ENCODE measurements around the gene GATA6.
"Not testable (repeated sequence)": the region's sequence is repeated elsewhere in the genome, so short reads cannot be mapped to it uniquely, and the experiment has no call there.

Gene GATA6

GRCh38 chr18:22191923-22192322 lies 22.5 kb downstream of the GATA6 start:
- no peaks in the 10 kb centered on the region for H3K27me3 ChIP-seq (ENCODE audit: control insufficient read depth, insufficient read depth, low read length, poor library complexity, severe bottlenecking)
- no peak overlapping the region for H3K4me3 ChIP-seq (ENCODE audit: insufficient read depth, low read depth, low read length)
- no peaks in the 10 kb centered on the region for H3K9me3 ChIP-seq (ENCODE audit: control insufficient read depth, low read length)
- 81 to 90% methylated on average over 4 of the region's 4 CpGs for WGBS, 2 experiments
- no peaks in the 10 kb centered on the region for H3K36me3 ChIP-seq (ENCODE audit: control insufficient read depth, insufficient read depth, low read length)
- H3K27ac ChIP-seq (ENCODE audit: insufficient read depth, low read depth, low read length, poor library complexity, severe bottlenecking), result no peak overlapping the region
- peaks cover 24% of the 10 kb centered on the region for H3K4me1 ChIP-seq (ENCODE audit: control insufficient read depth, insufficient read depth, low read length)

- peak overlapping the region; percentile 48 for H3K27ac ChIP-seq (ENCODE audit: insufficient read depth, low read depth, low read length, poor library complexity, severe bottlenecking)
- no peaks in the 10 kb centered on the region for H3K27me3 ChIP-seq (ENCODE audit: control insufficient read depth, insufficient read depth, low read length, poor library complexity, severe bottlenecking)
These were observed 24.1 kb downstream of the GATA6 start for GRCh38 chr18:22193466-22193865.

DNA sequence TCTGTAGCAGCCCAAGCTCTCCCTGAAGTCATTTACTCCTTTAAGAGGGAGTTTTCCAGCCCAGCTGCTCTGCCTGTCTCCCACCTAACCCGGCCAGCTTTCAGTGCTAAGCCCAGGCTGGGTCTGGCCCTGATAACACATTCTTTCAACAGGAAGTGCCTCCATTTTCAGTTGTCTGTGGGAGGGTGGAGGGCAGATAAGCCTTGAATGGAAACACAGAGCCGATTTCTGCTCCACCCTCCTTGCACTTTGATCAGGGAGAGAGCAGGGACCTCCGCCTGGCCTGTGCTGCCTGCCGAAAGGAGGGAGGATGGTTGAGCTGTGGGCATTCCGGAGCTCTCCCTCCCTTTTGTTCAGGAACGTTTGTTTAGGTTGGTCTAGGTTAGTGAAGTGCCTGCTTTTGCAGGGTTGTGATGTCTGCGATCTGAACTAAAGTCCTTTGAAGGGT lies 24.8 kb downstream of the GATA6 start:
- Histone ChIP-seq H3K27me3 (ENCODE audit: control insufficient read depth, insufficient read depth, low read length, poor library complexity, severe bottlenecking) (no peaks in the 10 kb centered on the region), H3K4me3 (ENCODE audit: insufficient read depth, low read depth, low read length) (no peak overlapping the region), H3K27ac (ENCODE audit: insufficient read depth, low read depth, low read length, poor library complexity, severe bottlenecking) (no peak overlapping the region), H3K9me3 (ENCODE audit: control insufficient read depth, low read length) (no peaks in the 10 kb centered on the region), H3K36me3 (ENCODE audit: control insufficient read depth, insufficient read depth, low read length) (no peaks in the 10 kb centered on the region), H3K4me1 (ENCODE audit: control insufficient read depth, insufficient read depth, low read length) (peaks cover 24% of the 10 kb centered on the region)
- WGBS, 2 experiments, result 54 to 55% methylated on average over 6 to 7 of the region's 7 CpGs

More at GRCh38 chr18:22193466-22193865, 24.1 kb downstream of the GATA6 start:
- Histone ChIP-seq H3K9me3 (ENCODE audit: control insufficient read depth, low read length) (no peaks in the 10 kb centered on the region), H3K4me3 (ENCODE audit: insufficient read depth, low read depth, low read length) (no peak overlapping the region), H3K36me3 (ENCODE audit: control insufficient read depth, insufficient read depth, low read length) (no peaks in the 10 kb centered on the region), H3K4me1 (ENCODE audit: control insufficient read depth, insufficient read depth, low read length) (peaks cover 24% of the 10 kb centered on the region)
- 45 to 50% methylated on average over 9 of the region's 9 CpGs for WGBS, 2 experiments

DNA sequence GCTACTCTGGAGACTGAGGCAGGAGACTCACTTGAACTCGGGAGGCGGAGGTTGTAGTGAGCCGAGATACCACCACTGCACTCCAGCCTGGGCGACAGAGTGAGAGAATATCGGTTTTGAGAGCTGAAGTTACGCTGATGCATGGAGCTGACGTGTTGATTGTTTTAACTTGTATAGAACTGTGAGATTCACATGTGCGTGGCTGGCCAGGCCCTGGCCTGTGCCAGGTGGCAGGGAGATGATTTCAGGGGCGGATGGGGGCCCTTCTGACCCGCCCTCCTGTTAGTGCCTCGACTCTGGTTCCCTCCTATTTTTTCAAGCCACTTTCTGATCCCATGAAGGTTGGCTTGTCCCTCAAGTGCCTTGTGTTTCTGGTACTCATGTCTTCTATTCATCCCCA lies 25.7 kb downstream of the GATA6 start:
- peaks cover 24% of the 10 kb centered on the region for H3K4me1 ChIP-seq (ENCODE audit: control insufficient read depth, insufficient read depth, low read length)
- WGBS, 2 experiments, result 94% methylated on average over 11 of the region's 11 CpGs
- H3K27me3 ChIP-seq (ENCODE audit: control insufficient read depth, insufficient read depth, low read length, poor library complexity, severe bottlenecking), result no peaks in the 10 kb centered on the region
- H3K9me3 ChIP-seq (ENCODE audit: control insufficient read depth, low read length), result no peaks in the 10 kb centered on the region
- no peaks in the 10 kb centered on the region for H3K36me3 ChIP-seq (ENCODE audit: control insufficient read depth, insufficient read depth, low read length)
- H3K27ac ChIP-seq (ENCODE audit: insufficient read depth, low read depth, low read length, poor library complexity, severe bottlenecking), result no peak overlapping the region
- no peak overlapping the region for H3K4me3 ChIP-seq (ENCODE audit: insufficient read depth, low read depth, low read length)

GRCh38 chr18:22196943-22197342 lies 27.6 kb downstream of the GATA6 start:
- H3K27ac ChIP-seq (ENCODE audit: insufficient read depth, low read depth, low read length, poor library complexity, severe bottlenecking); H3K36me3 ChIP-seq (ENCODE audit: control insufficient read depth, insufficient read depth, low read length): not testable (repeated sequence)
- WGBS, 2 experiments, result 86 to 93% methylated on average over 5 of the region's 5 CpGs

GRCh38 chr18:22197668-22198067 lies 28.3 kb downstream of the GATA6 start:
- Histone ChIP-seq H3K4me3 (ENCODE audit: insufficient read depth, low read depth, low read length) (no peak overlapping the region), H3K9me3 (ENCODE audit: control insufficient read depth, low read length) (no peaks in the 10 kb centered on the region), H3K27ac (ENCODE audit: insufficient read depth, low read depth, low read length, poor library complexity, severe bottlenecking) (no peak overlapping the region), H3K27me3 (ENCODE audit: control insufficient read depth, insufficient read depth, low read length, poor library complexity, severe bottlenecking) (no peaks in the 10 kb centered on the region), H3K4me1 (ENCODE audit: control insufficient read depth, insufficient read depth, low read length) (peaks cover 17% of the 10 kb centered on the region), H3K36me3 (ENCODE audit: control insufficient read depth, insufficient read depth, low read length) (no peaks in the 10 kb centered on the region)
- 86 to 95% methylated on average over 2 of the region's 2 CpGs for WGBS, 2 experiments

More at GRCh38 chr18:22196943-22197342, 27.6 kb downstream of the GATA6 start:
- H3K4me1 ChIP-seq (ENCODE audit: control insufficient read depth, insufficient read depth, low read length), result peaks cover 24% of the 10 kb centered on the region
- H3K27me3 ChIP-seq (ENCODE audit: control insufficient read depth, insufficient read depth, low read length, poor library complexity, severe bottlenecking); H3K9me3 ChIP-seq (ENCODE audit: control insufficient read depth, low read length); H3K4me3 ChIP-seq (ENCODE audit: insufficient read depth, low read depth, low read length): not testable (repeated sequence)

- WGBS, 2 experiments, result 89 to 92% methylated on average over 7 of the region's 7 CpGs
- no peak overlapping the region for H3K4me3 ChIP-seq (ENCODE audit: insufficient read depth, low read depth, low read length)
- no peaks in the 10 kb centered on the region for H3K9me3 ChIP-seq (ENCODE audit: control insufficient read depth, low read length)
- no peaks in the 10 kb centered on the region for H3K27me3 ChIP-seq (ENCODE audit: control insufficient read depth, insufficient read depth, low read length, poor library complexity, severe bottlenecking)
- H3K36me3 ChIP-seq (ENCODE audit: control insufficient read depth, insufficient read depth, low read length), result no peaks in the 10 kb centered on the region
- H3K27ac ChIP-seq (ENCODE audit: insufficient read depth, low read depth, low read length, poor library complexity, severe bottlenecking), result no peak overlapping the region
- H3K4me1 ChIP-seq (ENCODE audit: control insufficient read depth, insufficient read depth, low read length), result peaks cover 12% of the 10 kb centered on the region
These were observed 28.8 kb downstream of the GATA6 start for GRCh38 chr18:22198163-22198562.

- H3K27ac ChIP-seq (ENCODE audit: insufficient read depth, low read depth, low read length, poor library complexity, severe bottlenecking), result no peak overlapping the region
- H3K36me3 ChIP-seq (ENCODE audit: control insufficient read depth, insufficient read depth, low read length), result no peaks in the 10 kb centered on the region
These were observed 29.6 kb downstream of the GATA6 start for GRCh38 chr18:22199005-22199404.

GRCh38 chr18:22200611-22201225 lies 31.3 kb downstream of the GATA6 start:
- H3K27ac ChIP-seq (ENCODE audit: insufficient read depth, low read depth, low read length, poor library complexity, severe bottlenecking), result no peak overlapping the region

More at GRCh38 chr18:22199005-22199404, 29.6 kb downstream of the GATA6 start:
- H3K4me3 ChIP-seq (ENCODE audit: insufficient read depth, low read depth, low read length), result no peak overlapping the region
- WGBS, 2 experiments, result 89 to 91% methylated on average over 6 of the region's 6 CpGs
- H3K9me3 ChIP-seq (ENCODE audit: control insufficient read depth, low read length), result no peaks in the 10 kb centered on the region
- H3K27me3 ChIP-seq (ENCODE audit: control insufficient read depth, insufficient read depth, low read length, poor library complexity, severe bottlenecking), result no peaks in the 10 kb centered on the region
- H3K4me1 ChIP-seq (ENCODE audit: control insufficient read depth, insufficient read depth, low read length), result peaks cover 5% of the 10 kb centered on the region

DNA sequence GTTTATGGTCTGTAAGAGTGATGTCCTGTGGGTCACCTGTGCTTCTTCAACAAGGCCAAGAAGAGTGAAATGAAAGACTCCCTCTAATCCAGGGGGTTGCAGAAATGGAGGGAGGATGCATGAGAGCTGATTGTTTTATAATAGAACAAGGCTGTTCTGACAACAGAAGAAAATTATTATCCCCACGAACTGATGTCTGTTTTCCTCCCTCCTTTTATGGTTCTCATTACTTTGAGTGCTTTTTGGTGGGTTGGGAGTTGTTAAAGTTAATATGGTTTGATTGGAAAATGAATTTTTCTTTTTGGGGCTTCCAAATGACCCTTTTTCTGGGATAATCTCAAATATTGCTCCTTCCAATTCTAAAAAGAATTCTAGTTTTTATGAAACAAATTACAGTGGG lies 33.6 kb downstream of the GATA6 start:
- Histone ChIP-seq H3K27me3 (ENCODE audit: control insufficient read depth, insufficient read depth, low read length, poor library complexity, severe bottlenecking) (no peaks in the 10 kb centered on the region), H3K36me3 (ENCODE audit: control insufficient read depth, insufficient read depth, low read length) (no peaks in the 10 kb centered on the region), H3K27ac (ENCODE audit: insufficient read depth, low read depth, low read length, poor library complexity, severe bottlenecking) (no peak overlapping the region), H3K9me3 (ENCODE audit: control insufficient read depth, low read length) (no peaks in the 10 kb centered on the region), H3K4me1 (ENCODE audit: control insufficient read depth, insufficient read depth, low read length) (no peaks in the 10 kb centered on the region), H3K4me3 (ENCODE audit: insufficient read depth, low read depth, low read length) (no peak overlapping the region)
- 88% methylated on average over 1 of the region's 1 CpG; no CpG with 5 or more reads in 1 of the 2 experiments for WGBS, 2 experiments

More at GRCh38 chr18:22200611-22201225, 31.3 kb downstream of the GATA6 start:
- H3K36me3 ChIP-seq (ENCODE audit: control insufficient read depth, insufficient read depth, low read length), result no peaks in the 10 kb centered on the region
- H3K27me3 ChIP-seq (ENCODE audit: control insufficient read depth, insufficient read depth, low read length, poor library complexity, severe bottlenecking), result no peaks in the 10 kb centered on the region
- H3K4me3 ChIP-seq (ENCODE audit: insufficient read depth, low read depth, low read length), result no peak overlapping the region
- no peaks in the 10 kb centered on the region for H3K9me3 ChIP-seq (ENCODE audit: control insufficient read depth, low read length)
- no peaks in the 10 kb centered on the region for H3K4me1 ChIP-seq (ENCODE audit: control insufficient read depth, insufficient read depth, low read length)
- WGBS, 2 experiments, result 94 to 95% methylated on average over 32 of the region's 32 CpGs
